GM12878 (cell line): ENCODE data around the gene MARCHF2. TPM values are rescaled to one million over a fixed set of nuclear protein-coding genes. Genes with fewer than 3 reads are reported as not detected.

ENCODE experiments used
- BACH1 ChIP-seq: fragments of 450-650 bp; IDR thresholded peaks from 2 replicates; pipeline ENCODE4 v1.6.1; 2017; ENCODE audit warnings: mild to moderate bottlenecking, borderline replicate concordance
- CBFB ChIP-seq: IDR thresholded peaks from 2 replicates; pipeline ENCODE4 v1.6.1; 2016; ENCODE audit warnings: antibody characterized with exemption, low read depth
- CBX3 ChIP-seq: fragments of 200-600 bp; sonication (generic); IDR thresholded peaks from 2 replicates; pipeline ENCODE4 v1.6.1; 2016; ENCODE audit warnings: low read depth, borderline replicate concordance
- EED ChIP-seq: sonication (generic); IDR thresholded peaks from 2 replicates; pipeline ENCODE4 v1.6.1; 2016; ENCODE audit warnings: antibody characterized with exemption, low read depth
- ETV6 ChIP-seq, 2 experiments: fragments of 450-650 bp in 1 of 2; IDR thresholded peaks in 1 of 2; conservative IDR thresholded peaks in 1 of 2; 2 replicates each; pipeline ENCODE4 v1.6.1; 2014; ENCODE audit warnings: antibody characterized with exemption in 1 of 2, borderline replicate concordance in 1 of 2, low read depth in 1 of 2, mild to moderate bottlenecking in 1 of 2, moderate library complexity in 1 of 2
- FOS ChIP-seq: IDR thresholded peaks from 3 replicates; pipeline ENCODE4 v1.6.1; 2011; ENCODE audit warnings: borderline replicate concordance; ENCODE audit not compliant: insufficient read length; ENCODE audit errors: extremely low read depth
- HCFC1 ChIP-seq: fragments of 150-350 bp; IDR thresholded peaks from 2 replicates; pipeline ENCODE4 v1.6.1; 2014; ENCODE audit warnings: low read length
- KLF5 ChIP-seq: fragments of 450-650 bp; IDR thresholded peaks from 2 replicates; pipeline ENCODE4 v1.6.1; 2014; ENCODE audit warnings: mild to moderate bottlenecking; ENCODE audit not compliant: partially characterized antibody
- NFYA ChIP-seq: IDR thresholded peaks from 2 replicates; pipeline ENCODE4 v1.6.1; 2011; ENCODE audit warnings: low read depth, mild to moderate bottlenecking, low read length, improper control_type of control experiment, borderline replicate concordance
- NR2C1 ChIP-seq: fragments of 450-650 bp; IDR thresholded peaks from 2 replicates; pipeline ENCODE4 v1.6.1; 2017; ENCODE audit warnings: antibody characterized with exemption, mild to moderate bottlenecking, moderate library complexity
- NR2C2 ChIP-seq: IDR thresholded peaks from 2 replicates; pipeline ENCODE4 v1.6.1; 2011; ENCODE audit warnings: borderline replicate concordance, low read depth; ENCODE audit not compliant: control insufficient read depth, insufficient read length
- POLR2A ChIP-seq: IDR thresholded peaks from 2 replicates; pipeline ENCODE4 v1.6.1; 2011; ENCODE audit warnings: low read depth, mild to moderate bottlenecking, low read length
- POLR2AphosphoS5 ChIP-seq: IDR thresholded peaks from 2 replicates; pipeline ENCODE4 v1.6.1; 2011; ENCODE audit warnings: mild to moderate bottlenecking, low read length, inconsistent platforms
- RAD51 ChIP-seq: fragments of 450-650 bp; IDR thresholded peaks from 2 replicates; pipeline ENCODE4 v1.6.1; 2016; ENCODE audit warnings: moderate library complexity, mild to moderate bottlenecking, inconsistent platforms
- RBBP5 ChIP-seq: fragments of 200-600 bp; sonication (generic); conservative IDR thresholded peaks from 2 replicates; pipeline ENCODE4 v1.6.1; 2016
- RUNX3 ChIP-seq: IDR thresholded peaks from 2 replicates; pipeline ENCODE4 v1.6.1; 2012; ENCODE audit warnings: low read length, inconsistent platforms
- SMAD5 ChIP-seq: IDR thresholded peaks from 2 replicates; pipeline ENCODE4 v1.6.1; 2016; ENCODE audit warnings: antibody characterized with exemption, low read depth
- SMARCA5 ChIP-seq: fragments of 450-650 bp; IDR thresholded peaks from 2 replicates; pipeline ENCODE4 v1.6.1; 2017; ENCODE audit warnings: mild to moderate bottlenecking
- TAF1 ChIP-seq: IDR thresholded peaks from 2 replicates; pipeline ENCODE4 v1.6.1; 2011; ENCODE audit warnings: mild to moderate bottlenecking, low read depth, low read length, borderline replicate concordance
- YY1 ChIP-seq: IDR thresholded peaks from 2 replicates; pipeline ENCODE4 v1.6.1; 2011; ENCODE audit warnings: low read depth, mild to moderate bottlenecking, low read length
- polyA plus RNA-seq, 11 experiments: library from polyadenylated mRNA; depleted of rRNA in 4 of 11; unstranded in 6 of 11; stranded (reverse) in 5 of 11; fragments of >200 nt; fragmentation: Nextera tagmentation in 4 of 11; fragmentation: Illumina TruSeq in 1 of 11; extraction: Ambion mirVana in 4 of 11; extraction: Trizol in 1 of 11; gene quantifications; 1 replicate in 1 of 11; 2 replicates in 10 of 11; pipeline versions ENCODE4 v1.2.1 to v1.2.3, GENCODE V29; 2011 to 2016; ENCODE audit warnings: inconsistent platforms in 2 of 11, missing spikeins in 2 of 11, low read depth in 1 of 11
- total RNA-seq, 4 experiments: library from RNA; depleted of rRNA in 3 of 4; stranded (reverse); fragments of >200 nt in 3 of 4; fragmentation: Illumina TruSeq in 1 of 4; extraction: Trizol in 1 of 4; gene quantifications; 2 replicates each; pipeline versions ENCODE4 v1.2.1 to v1.2.3, GENCODE V29; 2013 to 2021
- TF ChIP-seq, protein P1 (sequence below), 3 experiments: IDR thresholded peaks in 2 of 3; conservative IDR thresholded peaks in 1 of 3; 2 replicates each; pipeline ENCODE4 v1.5.1; 2011; ENCODE audit warnings: low read depth in 3 of 3, low read length in 3 of 3, mild to moderate bottlenecking in 3 of 3, control low read depth in 2 of 3, moderate library complexity in 2 of 3, inconsistent platforms in 1 of 3, mixed read lengths in 1 of 3; ENCODE audit not compliant: control insufficient read depth in 2 of 3, insufficient read depth in 1 of 3; ENCODE audit errors: extremely low read depth in 1 of 3
- TF ChIP-seq, protein P2 (sequence below): fragments of 450-650 bp; IDR thresholded peaks from 2 replicates; pipeline ENCODE4 v1.6.1; 2017; ENCODE audit warnings: mild to moderate bottlenecking, moderate library complexity
- TF ChIP-seq, protein P3 (sequence below): fragments of 450-650 bp; IDR thresholded peaks from 2 replicates; pipeline ENCODE4 v1.6.1; 2018; ENCODE audit warnings: mild to moderate bottlenecking, low read depth, moderate library complexity; ENCODE audit not compliant: partially characterized antibody

Gene MARCHF2
- total and polyA plus RNA-seq, 10 of the 15 experiments (the other 5 are each of a cell fraction or from before 2014, with no cell fraction given), result 1.6 to 30.3 (median 10.8) TPM

DNA sequence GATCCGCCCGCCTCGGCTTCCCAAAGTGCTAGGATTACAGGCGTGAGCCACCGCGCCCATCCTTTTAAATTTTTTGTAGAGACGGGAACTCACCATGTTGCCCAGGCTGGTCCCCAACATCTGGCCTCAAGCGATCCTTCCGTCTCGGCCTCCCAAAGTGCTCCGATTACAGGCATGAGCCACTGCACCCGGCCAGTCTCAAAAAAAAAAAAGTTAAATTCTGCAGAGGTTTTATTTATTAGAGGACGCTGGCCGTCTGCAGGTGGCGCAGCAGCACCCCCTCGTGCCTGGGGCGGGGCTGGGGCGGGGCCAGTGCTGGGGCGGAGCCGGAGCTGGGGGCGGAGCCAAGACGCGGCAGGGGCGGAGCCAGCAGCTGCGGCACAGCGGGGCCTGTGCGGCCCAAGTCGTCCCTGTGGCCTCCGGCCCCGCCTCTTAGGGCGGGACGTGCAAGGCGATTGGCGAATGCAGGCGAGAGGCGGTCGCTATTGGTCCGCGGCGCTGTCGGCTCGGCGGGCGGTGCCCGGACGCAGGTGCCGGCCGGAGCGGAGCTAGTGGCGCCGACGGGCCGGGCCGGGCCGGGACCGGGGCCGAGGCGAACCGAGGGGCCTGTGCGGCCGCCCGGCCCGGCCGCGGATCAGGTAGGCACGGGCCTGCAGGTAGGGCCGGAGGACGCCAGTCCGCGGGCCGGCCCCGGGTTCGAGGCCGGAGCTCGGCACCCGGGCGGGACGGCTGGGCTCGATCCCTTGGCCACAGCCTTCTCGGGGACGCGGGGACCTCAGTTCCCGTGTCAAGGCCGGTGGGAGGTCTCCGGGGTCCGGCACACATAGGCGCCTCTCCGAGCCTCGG lies at the start of gene MARCHF2 (continued):
- TF ChIP-seq HCFC1 (no peak), CBFB (no peak), RAD51 (no peak), KLF5 (no peak), NR2C2 (no peak), RBBP5 (no peak), POLR2A (peak; percentile 66), ETV6 (conservative IDR thresholded peaks at IDR 0.05 in 1 of 2, IDR thresholded peaks at IDR 0.05 in 1 of 2; ENCODE audit: borderline replicate concordance in 1 of 2, low read depth in 1 of 2) (no peak), SMARCA5 (peak; percentile 74; the same call in 1 of the 2 replicates), EED (no peak), RUNX3 (no peak), FOS (peak; percentile 86), BACH1 (peak; percentile 72), CBX3 (no peak), NR2C1 (0 out of 2 replicates have a peak, but pooled peaks have one; percentile 26), SMAD5 (no peak), NFYA (peak; percentile 18; the same call in 1 of the 2 replicates), POLR2AphosphoS5 (no peak), YY1 (no peak), TAF1 (no peak)
- TF ChIP-seq, protein P1, sequence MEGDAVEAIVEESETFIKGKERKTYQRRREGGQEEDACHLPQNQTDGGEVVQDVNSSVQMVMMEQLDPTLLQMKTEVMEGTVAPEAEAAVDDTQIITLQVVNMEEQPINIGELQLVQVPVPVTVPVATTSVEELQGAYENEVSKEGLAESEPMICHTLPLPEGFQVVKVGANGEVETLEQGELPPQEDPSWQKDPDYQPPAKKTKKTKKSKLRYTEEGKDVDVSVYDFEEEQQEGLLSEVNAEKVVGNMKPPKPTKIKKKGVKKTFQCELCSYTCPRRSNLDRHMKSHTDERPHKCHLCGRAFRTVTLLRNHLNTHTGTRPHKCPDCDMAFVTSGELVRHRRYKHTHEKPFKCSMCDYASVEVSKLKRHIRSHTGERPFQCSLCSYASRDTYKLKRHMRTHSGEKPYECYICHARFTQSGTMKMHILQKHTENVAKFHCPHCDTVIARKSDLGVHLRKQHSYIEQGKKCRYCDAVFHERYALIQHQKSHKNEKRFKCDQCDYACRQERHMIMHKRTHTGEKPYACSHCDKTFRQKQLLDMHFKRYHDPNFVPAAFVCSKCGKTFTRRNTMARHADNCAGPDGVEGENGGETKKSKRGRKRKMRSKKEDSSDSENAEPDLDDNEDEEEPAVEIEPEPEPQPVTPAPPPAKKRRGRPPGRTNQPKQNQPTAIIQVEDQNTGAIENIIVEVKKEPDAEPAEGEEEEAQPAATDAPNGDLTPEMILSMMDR (IDR thresholded peaks at IDR 0.05 in 2 of 3, conservative IDR thresholded peaks at IDR 0.05 in 1 of 3; ENCODE audit: control insufficient read depth in 2 of 3, extremely low read depth in 1 of 3, insufficient read depth in 1 of 3, low read depth in 3 of 3, low read length in 3 of 3), result peak; percentile 40 to 70 (median 66)
- TF ChIP-seq, protein P2, sequence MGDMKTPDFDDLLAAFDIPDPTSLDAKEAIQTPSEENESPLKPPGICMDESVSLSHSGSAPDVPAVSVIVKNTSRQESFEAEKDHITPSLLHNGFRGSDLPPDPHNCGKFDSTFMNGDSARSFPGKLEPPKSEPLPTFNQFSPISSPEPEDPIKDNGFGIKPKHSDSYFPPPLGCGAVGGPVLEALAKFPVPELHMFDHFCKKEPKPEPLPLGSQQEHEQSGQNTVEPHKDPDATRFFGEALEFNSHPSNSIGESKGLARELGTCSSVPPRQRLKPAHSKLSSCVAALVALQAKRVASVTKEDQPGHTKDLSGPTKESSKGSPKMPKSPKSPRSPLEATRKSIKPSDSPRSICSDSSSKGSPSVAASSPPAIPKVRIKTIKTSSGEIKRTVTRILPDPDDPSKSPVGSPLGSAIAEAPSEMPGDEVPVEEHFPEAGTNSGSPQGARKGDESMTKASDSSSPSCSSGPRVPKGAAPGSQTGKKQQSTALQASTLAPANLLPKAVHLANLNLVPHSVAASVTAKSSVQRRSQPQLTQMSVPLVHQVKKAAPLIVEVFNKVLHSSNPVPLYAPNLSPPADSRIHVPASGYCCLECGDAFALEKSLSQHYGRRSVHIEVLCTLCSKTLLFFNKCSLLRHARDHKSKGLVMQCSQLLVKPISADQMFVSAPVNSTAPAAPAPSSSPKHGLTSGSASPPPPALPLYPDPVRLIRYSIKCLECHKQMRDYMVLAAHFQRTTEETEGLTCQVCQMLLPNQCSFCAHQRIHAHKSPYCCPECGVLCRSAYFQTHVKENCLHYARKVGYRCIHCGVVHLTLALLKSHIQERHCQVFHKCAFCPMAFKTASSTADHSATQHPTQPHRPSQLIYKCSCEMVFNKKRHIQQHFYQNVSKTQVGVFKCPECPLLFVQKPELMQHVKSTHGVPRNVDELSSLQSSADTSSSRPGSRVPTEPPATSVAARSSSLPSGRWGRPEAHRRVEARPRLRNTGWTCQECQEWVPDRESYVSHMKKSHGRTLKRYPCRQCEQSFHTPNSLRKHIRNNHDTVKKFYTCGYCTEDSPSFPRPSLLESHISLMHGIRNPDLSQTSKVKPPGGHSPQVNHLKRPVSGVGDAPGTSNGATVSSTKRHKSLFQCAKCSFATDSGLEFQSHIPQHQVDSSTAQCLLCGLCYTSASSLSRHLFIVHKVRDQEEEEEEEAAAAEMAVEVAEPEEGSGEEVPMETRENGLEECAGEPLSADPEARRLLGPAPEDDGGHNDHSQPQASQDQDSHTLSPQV, result no peak
- TF ChIP-seq, protein P3, sequence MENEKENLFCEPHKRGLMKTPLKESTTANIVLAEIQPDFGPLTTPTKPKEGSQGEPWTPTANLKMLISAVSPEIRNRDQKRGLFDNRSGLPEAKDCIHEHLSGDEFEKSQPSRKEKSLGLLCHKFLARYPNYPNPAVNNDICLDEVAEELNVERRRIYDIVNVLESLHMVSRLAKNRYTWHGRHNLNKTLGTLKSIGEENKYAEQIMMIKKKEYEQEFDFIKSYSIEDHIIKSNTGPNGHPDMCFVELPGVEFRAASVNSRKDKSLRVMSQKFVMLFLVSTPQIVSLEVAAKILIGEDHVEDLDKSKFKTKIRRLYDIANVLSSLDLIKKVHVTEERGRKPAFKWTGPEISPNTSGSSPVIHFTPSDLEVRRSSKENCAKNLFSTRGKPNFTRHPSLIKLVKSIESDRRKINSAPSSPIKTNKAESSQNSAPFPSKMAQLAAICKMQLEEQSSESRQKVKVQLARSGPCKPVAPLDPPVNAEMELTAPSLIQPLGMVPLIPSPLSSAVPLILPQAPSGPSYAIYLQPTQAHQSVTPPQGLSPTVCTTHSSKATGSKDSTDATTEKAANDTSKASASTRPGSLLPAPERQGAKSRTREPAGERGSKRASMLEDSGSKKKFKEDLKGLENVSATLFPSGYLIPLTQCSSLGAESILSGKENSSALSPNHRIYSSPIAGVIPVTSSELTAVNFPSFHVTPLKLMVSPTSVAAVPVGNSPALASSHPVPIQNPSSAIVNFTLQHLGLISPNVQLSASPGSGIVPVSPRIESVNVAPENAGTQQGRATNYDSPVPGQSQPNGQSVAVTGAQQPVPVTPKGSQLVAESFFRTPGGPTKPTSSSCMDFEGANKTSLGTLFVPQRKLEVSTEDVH, result no peak
